GM21526 (cell line): Measurements from ENCODE around the gene KCNMA1.

ENCODE experiments used
- ATAC-seq: cut with Tn5 transposase; IDR thresholded peaks from one replicate; pipeline ENCODE4 v1.9.1; 2021; ENCODE audit warnings: moderate library complexity; ENCODE audit not compliant: unreplicated experiment, low FRiP score

Gene KCNMA1

GRCh38 chr10:77635402-77636227 is 2.0 kb downstream of the KCNMA1 start:
- ATAC-seq = no peak

- ATAC-seq = no peak
Measured at GRCh38 chr10:77634939-77635338, 2.7 kb downstream of the KCNMA1 start.

DNA sequence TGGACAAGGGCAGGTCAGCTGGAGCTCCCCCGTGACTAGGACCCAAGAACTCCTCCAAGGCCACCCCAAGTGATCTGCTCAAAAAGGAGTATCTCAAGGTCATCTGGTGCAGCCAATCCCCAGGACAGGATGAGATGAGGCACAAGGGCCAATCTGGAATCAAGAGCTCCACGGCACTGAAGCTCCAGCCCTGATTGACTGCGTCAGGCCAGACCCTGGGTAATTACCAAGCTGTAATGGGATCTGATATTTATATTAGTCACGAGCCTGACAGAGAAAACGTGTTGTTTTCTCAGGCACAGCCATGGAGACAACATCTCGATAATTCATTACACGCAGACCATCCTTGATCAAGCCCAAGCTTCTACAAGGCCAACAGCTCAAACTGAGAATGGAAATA is 4.2 kb downstream of the KCNMA1 start:
- ATAC-seq = no peak

DNA sequence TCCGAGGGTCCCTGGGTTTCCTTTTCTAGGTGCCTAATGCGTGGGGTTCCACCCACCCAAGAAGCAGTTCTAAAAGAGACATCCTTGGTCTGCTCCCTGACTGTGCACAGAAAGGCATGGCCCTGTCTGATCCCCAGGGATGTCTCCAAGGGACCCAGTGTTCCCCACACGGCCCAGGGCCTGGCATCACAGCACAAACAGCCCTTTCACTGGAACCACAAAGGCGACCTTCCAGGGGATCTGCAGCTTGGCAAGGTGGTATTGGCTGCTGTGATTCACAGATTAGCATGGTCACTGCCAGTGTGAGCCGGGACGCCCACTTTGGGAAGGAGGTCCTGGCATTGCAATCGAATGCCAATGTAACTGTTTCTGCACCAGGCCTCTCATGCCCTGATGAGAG is 6.4 kb downstream of the KCNMA1 start:
- ATAC-seq = no peak

- no peak for ATAC-seq
Measured at GRCh38 chr10:77630507-77630848, 7.1 kb downstream of the KCNMA1 start.

- ATAC-seq = no peak
Measured at GRCh38 chr10:77629775-77630506, 7.7 kb downstream of the KCNMA1 start.

DNA sequence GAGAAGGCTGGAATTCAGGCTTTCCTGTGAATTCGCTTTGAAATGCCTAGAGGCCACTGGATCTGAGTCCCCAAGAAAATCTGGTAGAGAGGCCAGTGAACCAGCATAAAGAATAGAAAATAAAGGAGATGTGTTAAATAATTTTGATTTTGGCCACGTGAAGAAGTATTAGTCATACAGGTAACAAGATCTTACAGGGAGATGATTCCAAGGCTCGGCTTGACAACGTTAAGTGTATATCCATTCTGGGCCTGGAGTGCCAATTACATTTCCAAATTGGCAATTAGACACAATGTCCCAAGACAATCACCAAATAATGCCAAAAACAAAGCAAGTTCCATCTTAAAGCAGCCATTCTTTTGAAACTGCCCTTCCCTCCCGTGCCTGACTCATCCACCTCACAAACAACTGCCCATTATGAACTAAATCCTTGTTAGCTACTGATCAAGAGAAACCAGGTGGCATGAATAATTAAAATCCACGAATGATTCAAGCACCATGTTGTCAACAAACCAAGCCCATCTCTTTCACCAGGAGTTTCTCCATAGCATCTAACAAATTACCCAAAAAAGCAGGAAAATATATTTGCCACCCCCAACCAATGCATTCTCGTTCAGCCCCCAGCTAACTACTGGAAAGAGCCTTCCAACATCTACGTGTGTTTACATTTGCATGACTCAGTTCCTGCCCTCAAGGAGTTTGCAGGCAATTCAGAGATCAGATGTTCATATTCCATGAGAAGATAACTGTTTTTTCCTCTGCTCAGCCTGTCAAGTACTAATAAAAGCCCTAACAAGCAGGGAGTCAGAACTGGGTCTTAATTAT is 8.5 kb downstream of the KCNMA1 start:
- no peak for ATAC-seq

DNA sequence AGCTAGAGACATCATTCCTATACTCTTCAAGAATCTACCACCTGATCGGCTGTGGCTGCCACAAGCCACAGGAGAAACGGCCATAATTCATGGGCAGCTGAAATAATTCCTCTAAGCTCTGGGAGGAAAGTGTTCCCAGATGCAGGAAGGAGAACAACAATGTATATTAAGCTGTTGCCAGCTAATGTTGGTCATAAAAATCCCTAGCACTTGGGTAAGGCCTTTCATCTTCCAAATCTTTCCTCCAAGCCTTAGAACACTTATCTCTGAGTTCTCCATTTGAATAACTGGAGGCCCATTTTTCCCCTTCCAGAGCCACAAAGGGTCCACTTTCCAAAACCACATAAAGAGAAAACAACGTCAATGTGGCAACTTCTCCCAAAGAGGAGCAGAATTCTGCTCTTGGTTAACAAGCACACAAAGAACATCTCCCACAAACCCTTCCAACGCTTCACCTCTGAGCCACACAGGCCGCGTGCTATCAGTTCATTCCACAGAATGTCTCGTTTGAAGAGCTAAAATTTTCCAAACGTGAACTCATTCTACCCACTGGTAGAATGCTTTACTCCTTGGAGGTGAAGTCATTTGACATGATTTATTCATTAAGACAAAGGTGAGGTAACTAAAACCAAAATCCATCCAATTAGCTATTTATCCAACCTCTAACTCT is 11.2 kb downstream of the KCNMA1 start:
- ATAC-seq = no peak

GRCh38 chr10:77625379-77625778 is 12.2 kb downstream of the KCNMA1 start:
- ATAC-seq = no peak

- ATAC-seq = peak; percentile 80
Measured at GRCh38 chr10:77622889-77623291, 14.7 kb downstream of the KCNMA1 start.

DNA sequence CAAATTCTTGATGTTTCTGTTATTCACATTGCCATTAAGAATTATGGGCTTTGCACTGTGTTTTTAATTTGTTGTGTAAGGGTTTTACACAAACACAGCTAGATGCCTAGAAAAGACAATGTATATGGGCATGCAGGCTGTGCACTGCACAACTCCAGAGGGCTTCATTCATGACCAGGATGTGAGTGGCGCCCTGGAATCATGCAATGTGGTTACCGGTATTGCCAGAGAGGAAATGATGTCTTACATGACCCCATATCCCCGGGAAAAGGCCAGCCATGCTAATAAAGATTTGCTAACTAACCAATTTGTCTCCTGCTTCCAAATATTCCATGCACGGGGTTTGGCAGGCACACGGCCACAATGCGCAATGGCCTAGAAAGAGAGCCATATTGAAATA is 16.9 kb downstream of the KCNMA1 start:
- ATAC-seq = no peak

GRCh38 chr10:77619964-77620703 is 17.5 kb downstream of the KCNMA1 start:
- no peak for ATAC-seq

DNA sequence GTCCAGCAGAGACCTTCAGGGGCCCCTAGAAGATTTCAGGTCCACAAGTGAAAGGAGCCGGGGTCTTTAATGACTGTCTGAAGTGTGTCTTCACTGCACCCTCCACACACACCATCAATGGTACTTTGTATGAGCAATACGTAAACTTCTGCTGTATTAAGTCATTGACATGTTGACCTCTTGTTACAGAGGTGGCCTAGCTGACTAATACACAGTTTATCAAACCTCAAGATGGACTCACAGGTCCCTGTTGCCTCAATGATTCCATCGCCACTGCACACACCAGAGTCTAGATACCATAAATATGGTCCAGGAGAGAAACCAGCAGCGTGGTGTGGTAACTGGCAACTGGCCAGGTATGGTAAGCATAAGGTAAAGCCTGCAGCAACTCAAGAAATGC is 19.5 kb downstream of the KCNMA1 start:
- no peak for ATAC-seq

GRCh38 chr10:77616766-77617165 is 20.8 kb downstream of the KCNMA1 start:
- no peak for ATAC-seq

DNA sequence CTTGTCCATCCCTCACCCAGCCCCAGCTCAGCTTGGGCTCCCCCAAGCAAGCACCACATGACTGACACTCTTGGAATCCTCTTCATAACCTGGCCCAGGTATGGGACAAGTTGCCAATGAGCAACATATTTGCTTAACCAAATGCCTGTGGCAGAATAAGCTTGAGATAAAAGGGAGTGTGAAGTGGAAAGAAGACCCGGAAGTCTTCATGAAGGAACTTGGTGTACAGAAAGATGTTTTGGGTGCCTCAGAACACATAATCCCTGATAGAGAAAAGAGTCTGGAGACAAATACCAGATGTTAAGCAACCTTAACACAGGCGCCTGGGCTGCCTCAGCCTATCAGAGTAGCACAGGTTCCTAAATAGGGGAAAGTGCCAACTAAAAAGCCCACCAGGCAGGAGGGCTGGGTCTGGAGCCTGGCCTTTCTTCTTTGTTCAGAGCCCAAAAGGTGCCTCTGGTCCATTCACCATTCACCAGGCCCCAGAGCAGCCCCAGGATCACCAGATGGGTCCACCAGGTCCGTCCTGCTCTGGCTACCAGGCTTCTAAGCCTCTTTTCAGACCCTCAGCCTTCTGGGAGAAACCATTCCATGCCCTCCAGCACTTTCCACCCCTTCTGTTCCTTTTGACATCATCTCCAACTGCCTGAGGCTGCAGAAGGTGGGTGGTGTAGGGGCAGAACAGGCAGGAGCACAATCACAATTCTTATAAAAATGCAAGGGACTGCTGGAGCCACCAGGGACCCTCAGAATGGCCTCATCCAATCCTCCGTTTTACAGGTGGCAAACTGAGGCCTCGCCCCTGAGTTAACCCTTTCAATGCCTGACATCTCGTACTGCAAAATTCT is 22.6 kb downstream of the KCNMA1 start:
- no peak for ATAC-seq

- no peak for ATAC-seq
Measured at GRCh38 chr10:77613476-77614130, 24.0 kb downstream of the KCNMA1 start.

DNA sequence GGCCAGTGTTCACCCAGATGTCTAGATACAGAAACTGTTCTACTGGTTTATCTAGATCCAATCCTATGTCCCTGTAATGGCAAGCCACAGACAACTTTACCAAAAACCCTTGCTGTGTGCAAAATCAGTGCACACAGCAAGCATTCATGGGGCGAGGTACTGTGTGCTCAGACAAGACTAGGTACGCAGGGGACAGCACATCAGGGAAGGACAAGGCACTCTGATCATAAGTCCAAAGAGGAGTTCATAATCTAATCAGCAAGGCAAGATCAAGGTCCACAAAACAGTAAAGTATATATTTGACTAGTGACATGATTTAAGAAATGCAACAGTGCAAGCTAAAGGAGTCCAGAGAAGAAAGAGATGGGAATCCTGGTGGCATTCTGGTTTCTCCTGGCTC is 25.9 kb downstream of the KCNMA1 start:
- ATAC-seq = no peak

DNA sequence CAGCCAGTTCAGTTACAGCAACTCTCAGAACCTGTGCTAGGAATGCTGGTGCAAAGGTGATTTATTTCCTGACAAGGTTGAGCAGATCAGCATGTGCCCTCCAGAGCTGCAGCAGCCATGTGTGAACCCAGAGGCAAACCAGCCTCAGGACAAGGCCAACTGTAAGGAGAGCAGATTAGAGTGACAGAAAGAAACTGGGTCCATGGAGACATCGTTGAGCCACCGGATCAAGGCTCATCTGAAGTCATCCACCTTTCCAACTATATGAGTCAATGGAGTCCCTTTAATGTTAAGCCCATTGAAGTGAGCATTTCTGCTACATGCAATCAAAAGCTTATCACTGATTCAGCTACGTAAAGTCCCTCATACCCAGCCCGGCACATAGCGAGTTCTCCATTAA is 26.4 kb downstream of the KCNMA1 start:
- no peak for ATAC-seq
